Activated B cell treated with CpG ODN at 0.5 μM for 24 hours (primary cell): ENCODE results near the gene AQP5. TPM values are rescaled to one million over a fixed set of nuclear protein-coding genes. Genes with fewer than 3 reads are reported as not detected.

Experiments used
- ATAC-seq: fragments of 200-7000 bp; cut with Tn5 transposase; one replicate; pipeline ENCODE4 v1.10.0; 2021; ENCODE audit warnings: low read depth, mild to moderate bottlenecking, moderate library complexity
- CTCF ChIA-PET: fragments of 350-600 bp; sonication (Branson Sonifier 250); formaldehyde crosslinking; loops from one replicate; lab custom pipeline; 2021; ENCODE audit warnings: antibody characterized with exemption; lab: Charles Lee
- POLR2A ChIA-PET: fragments of 350-600 bp; sonication (Branson Sonifier 250); formaldehyde crosslinking; loops from one replicate; lab custom pipeline; 2021; ENCODE audit warnings: antibody characterized with exemption; lab: Charles Lee
- DNase-seq: peaks from one replicate; pipeline ENCODE4 v3.0.0; 2022
- H3K27ac Mint-ChIP-seq: one replicate; pipeline ENCODE4 v1.8.0; 2020; ENCODE audit warnings: mixed read lengths
- H3K27me3 Mint-ChIP-seq: one replicate; pipeline ENCODE4 v1.8.0; 2021; ENCODE audit warnings: mixed read lengths
- H3K36me3 Mint-ChIP-seq: one replicate; pipeline ENCODE4 v1.8.0; 2021; ENCODE audit warnings: low read depth, mixed read lengths
- H3K4me1 Mint-ChIP-seq: one replicate; pipeline ENCODE4 v1.8.0; 2021; ENCODE audit warnings: mixed read lengths
- H3K4me3 Mint-ChIP-seq: one replicate; pipeline ENCODE4 v1.8.0; 2020; ENCODE audit warnings: mild to moderate bottlenecking, mixed read lengths
- H3K9me3 Mint-ChIP-seq: one replicate; pipeline ENCODE4 v1.8.0; 2020; ENCODE audit warnings: mixed read lengths
- intact Hi-C: fragments of 100-400 bp; cut with micrococcal nuclease; formaldehyde crosslinking; loops from one replicate; pipeline ENCODE4 v1.15.1; 2024
- total RNA-seq: library from RNA; stranded (reverse); gene quantifications from 2 replicates; pipeline ENCODE4 v1.2.3, GENCODE V29; 2022
- TF ChIP-seq, protein P1 (sequence below): fragments of 200-600 bp; IDR thresholded peaks from one replicate; pipeline ENCODE4 v1.8.0; 2022; ENCODE audit warnings: antibody characterized with exemption, mild to moderate bottlenecking

Gene AQP5
- total RNA-seq, 1 donor from 2014 or later, result not detected

DNA sequence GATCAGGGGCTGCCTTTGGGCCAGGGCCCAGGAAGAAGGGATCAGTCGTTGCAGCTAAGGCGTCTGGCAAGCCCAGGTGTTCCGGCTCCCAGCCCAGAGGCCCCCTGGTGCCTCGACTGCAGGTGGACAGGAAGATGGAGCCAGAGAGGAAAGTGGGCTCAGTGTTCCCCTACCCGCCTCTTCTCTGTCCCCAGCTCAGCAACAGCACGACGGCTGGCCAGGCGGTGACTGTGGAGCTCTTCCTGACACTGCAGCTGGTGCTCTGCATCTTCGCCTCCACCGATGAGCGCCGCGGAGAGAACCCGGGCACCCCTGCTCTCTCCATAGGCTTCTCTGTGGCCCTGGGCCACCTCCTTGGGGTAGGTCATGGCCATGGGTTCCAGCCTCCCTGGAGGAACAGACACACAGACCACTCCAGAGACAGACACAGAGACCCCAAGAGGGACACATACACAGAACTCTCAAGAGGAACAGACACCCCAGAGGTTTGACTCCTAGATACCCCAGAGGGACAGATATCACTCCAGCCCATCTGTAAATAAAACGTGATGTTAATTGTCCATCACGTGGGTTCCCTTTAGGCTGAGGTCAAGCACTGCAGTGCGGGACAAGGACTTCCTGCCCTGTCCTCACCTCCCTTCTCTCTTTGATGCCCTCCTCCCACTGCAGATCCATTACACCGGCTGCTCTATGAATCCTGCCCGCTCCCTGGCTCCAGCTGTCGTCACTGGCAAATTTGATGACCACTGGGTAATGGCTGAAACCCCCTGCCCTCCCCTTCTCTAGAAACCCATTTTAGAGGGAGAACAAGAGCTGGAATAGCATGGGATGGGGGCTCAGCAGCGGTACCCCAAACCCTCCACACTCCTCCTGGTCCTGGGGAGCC lies 7.5 kb upstream of the AQP5 start:
- no peak overlapping the region for H3K27ac Mint-ChIP-seq
- no peak for ATAC-seq
- no peaks in the 10 kb centered on the region for H3K36me3 Mint-ChIP-seq
- ChIA-PET CTCF (interaction anchor here (1.2 to 1.3 kb wide), 2 partner anchors 8 to 13 kb away, joined by 3 to 4 read pairs; no protein-coding TSS in a partner anchor), POLR2A (no interaction called here)
- H3K27me3 Mint-ChIP-seq, result peaks cover 42% of the 10 kb centered on the region
- H3K4me1 Mint-ChIP-seq, result no peaks in the 10 kb centered on the region
- intact Hi-C loops, result no loop called here
- no peak overlapping the region for H3K4me3 Mint-ChIP-seq
- TF ChIP-seq, protein P1, sequence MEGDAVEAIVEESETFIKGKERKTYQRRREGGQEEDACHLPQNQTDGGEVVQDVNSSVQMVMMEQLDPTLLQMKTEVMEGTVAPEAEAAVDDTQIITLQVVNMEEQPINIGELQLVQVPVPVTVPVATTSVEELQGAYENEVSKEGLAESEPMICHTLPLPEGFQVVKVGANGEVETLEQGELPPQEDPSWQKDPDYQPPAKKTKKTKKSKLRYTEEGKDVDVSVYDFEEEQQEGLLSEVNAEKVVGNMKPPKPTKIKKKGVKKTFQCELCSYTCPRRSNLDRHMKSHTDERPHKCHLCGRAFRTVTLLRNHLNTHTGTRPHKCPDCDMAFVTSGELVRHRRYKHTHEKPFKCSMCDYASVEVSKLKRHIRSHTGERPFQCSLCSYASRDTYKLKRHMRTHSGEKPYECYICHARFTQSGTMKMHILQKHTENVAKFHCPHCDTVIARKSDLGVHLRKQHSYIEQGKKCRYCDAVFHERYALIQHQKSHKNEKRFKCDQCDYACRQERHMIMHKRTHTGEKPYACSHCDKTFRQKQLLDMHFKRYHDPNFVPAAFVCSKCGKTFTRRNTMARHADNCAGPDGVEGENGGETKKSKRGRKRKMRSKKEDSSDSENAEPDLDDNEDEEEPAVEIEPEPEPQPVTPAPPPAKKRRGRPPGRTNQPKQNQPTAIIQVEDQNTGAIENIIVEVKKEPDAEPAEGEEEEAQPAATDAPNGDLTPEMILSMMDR, result no peak
- DNase-seq, result no peak
- H3K9me3 Mint-ChIP-seq, result no peaks in the 10 kb centered on the region

DNA sequence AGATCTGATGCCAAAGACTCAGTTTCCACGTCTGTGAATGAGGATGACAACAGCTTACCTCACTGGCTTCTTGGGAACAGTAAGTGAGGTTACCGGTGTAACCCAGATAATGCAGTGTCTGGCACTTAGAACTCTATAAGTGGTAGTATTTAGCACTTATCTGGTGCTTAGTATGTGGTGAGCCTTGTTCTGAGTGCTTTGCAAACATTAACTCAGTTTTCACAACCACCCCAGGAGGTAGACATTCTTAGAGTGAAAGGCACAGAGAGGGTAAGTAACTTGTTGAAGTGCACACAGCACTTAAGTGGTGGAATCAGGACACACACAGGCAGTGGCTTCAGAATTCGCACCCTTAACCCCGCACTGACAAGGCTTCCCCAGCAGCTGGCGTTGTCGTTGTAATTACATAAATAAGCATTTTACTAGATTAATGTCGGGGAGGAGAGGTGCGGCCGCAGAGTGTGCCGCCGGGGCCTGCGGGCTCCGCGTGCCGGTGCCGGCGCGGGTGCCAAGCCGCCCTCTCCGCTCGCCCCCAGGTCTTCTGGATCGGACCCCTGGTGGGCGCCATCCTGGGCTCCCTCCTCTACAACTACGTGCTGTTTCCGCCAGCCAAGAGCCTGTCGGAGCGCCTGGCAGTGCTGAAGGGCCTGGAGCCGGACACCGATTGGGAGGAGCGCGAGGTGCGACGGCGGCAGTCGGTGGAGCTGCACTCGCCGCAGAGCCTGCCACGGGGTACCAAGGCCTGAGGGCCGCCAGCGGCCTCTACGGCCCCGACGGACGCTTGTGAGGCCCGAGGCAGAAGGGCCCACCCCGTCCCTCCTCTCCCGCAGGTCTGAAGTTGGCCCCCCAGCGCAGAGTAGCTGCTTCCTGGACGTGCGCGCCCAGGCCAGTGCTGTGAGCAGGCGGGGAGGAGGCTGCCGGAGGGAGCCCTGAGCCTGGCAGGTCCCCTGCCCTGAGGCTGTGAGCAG lies 6.5 kb upstream of the AQP5 start:
- no peak overlapping the region for H3K27ac Mint-ChIP-seq
- TF ChIP-seq, protein P1, result no peak
- no peak overlapping the region for H3K4me3 Mint-ChIP-seq
- H3K27me3 Mint-ChIP-seq, result peaks cover 48% of the 10 kb centered on the region
- H3K4me1 Mint-ChIP-seq, result peaks cover under 1% of the 10 kb centered on the region
- intact Hi-C loops, result no loop called here
- no peaks in the 10 kb centered on the region for H3K9me3 Mint-ChIP-seq
- CTCF ChIA-PET, result interaction anchor here (1.2 to 1.3 kb wide), 3 partner anchors 10 to 12 kb away, joined by 3 read pairs; no protein-coding TSS in a partner anchor
- DNase-seq, result no peak
- H3K36me3 Mint-ChIP-seq, result no peaks in the 10 kb centered on the region
- POLR2A ChIA-PET, result no interaction called here
- no peak for ATAC-seq

DNA sequence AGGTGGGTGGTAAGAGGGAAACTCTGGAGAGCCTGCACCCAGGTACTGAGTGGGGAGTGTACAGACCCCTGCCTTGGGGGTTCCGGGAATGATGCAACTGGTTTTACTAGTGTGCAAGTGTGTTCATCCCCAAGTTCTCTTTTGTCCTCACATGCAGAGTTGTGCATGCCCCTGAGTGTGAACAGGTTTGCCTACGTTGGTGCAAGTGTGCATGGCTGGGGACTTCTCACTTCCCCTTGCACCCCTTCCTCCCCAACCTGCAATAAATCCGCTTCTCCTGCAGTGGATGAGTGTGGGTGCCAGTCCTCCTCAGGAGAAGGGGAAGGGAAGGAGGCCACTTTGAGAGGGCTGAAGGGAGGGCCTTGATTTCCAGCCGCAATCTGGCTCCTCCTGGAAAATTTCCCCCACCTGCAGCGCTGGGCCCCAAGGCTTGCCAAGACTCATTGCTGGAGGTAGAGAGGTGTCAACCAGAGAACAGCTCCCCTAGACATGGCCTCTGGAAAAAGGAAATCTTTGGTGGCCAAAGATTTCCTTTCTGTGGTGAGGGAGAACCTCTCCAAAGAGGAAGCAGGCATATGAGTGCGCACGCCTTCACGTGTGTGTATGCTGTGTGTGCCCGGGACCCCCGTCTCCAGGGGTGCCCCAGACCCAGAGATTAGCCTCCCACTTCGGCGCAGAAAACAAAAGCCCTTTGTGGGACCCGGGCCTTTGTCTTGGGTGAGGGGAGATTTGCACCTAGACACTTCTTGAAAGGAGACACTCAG lies 5.6 kb upstream of the AQP5 start:
- peaks cover 7% of the 10 kb centered on the region for H3K4me1 Mint-ChIP-seq
- no peaks in the 10 kb centered on the region for H3K9me3 Mint-ChIP-seq
- TF ChIP-seq, protein P1, result no peak
- ATAC-seq (no peak), DNase-seq (no peak)
- no peak overlapping the region for H3K4me3 Mint-ChIP-seq
- peaks cover 54% of the 10 kb centered on the region for H3K27me3 Mint-ChIP-seq
- ChIA-PET CTCF (interaction anchor here (1.2 to 1.3 kb wide), 2 partner anchors 11 kb away, joined by 3 read pairs; no protein-coding TSS in a partner anchor), POLR2A (no interaction called here)
- intact Hi-C loops, result no loop called here
- no peak overlapping the region for H3K27ac Mint-ChIP-seq
- no peaks in the 10 kb centered on the region for H3K36me3 Mint-ChIP-seq

GRCh38 chr12:49956663-49957569 lies 4.8 kb upstream of the AQP5 start:
- DNase-seq (no peak), ATAC-seq (no peak)
- H3K36me3 Mint-ChIP-seq, result no peaks in the 10 kb centered on the region
- no peak overlapping the region for H3K27ac Mint-ChIP-seq
- ChIA-PET POLR2A (no interaction called here), CTCF (interaction anchor here (1.4 to 2.3 kb wide), 2 partner anchors 10 to 82 kb away, joined by 3 to 6 read pairs; no protein-coding TSS in a partner anchor)
- no peak overlapping the region for H3K4me3 Mint-ChIP-seq
- peaks cover 54% of the 10 kb centered on the region for H3K27me3 Mint-ChIP-seq
- no peaks in the 10 kb centered on the region for H3K9me3 Mint-ChIP-seq
- H3K4me1 Mint-ChIP-seq, result peaks cover 7% of the 10 kb centered on the region
- TF ChIP-seq, protein P1, result no peak
- intact Hi-C loops, result no loop called here
